ENCODE measurements around the gene OBP2B.
"Not testable (repeated sequence)": the region's sequence is repeated elsewhere in the genome, so short reads cannot be mapped to it uniquely, and the experiment has no call there.

OBP2B gene

DNA sequence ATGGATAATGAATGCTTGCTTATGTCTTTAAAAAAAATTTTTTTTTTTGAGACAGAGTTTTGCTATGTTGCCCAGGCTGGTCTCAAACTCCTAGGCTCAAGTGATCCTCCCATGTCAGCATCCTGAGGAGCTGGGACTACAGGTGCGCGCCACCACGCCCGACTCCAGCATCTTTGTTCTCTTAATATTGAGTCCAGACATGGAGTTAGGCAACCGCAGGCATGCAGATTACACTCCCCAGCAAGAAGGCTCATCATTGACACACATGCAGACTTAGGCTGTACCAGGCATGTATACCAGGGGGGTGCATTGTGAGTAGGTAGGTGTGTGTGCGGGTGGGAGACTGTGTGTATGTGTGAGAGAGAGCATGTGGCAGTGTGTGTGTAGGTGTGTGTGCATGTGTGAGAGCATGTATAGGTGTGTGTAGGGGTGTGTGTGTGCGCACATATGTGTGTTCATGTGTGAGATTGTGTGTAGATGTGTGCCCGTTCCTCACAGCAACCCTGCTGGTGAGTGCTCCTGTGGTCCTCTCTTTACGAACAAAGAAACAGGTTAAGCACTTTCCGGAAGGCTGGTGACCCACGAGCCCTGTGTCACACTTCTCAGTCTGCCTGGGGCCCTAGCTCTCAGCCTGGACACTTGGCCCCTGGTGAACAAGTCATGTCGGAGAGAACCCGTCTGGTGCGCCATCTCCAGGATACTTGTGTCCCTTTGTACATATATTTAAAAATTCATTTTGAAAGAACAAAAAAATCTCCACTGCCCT, 6.2 kb downstream of the OBP2B start:
- DNase-seq (ENCODE audit: low read depth in 3 of 3) = no peak

DNA sequence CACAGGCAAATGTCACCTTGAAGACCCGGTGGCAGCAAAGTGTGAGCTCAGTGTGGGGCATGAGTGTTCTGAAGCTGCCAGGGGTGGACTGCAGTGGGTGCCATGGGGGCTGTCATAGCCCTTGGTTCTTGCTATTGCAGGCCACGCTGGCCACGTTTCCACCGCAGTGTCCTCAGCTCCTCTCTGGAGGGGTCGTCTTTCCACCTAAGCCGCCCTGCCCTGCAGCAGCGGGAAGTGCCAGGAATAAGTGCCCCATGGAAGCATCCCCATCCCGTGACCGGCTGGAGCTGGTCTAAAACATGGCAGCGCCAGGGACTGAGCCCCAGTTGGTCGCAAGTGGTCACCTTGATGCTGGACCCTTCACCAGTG, 6.9 kb downstream of the OBP2B start:
- DNase-seq (ENCODE audit: low read depth in 3 of 3) = no peak

DNA sequence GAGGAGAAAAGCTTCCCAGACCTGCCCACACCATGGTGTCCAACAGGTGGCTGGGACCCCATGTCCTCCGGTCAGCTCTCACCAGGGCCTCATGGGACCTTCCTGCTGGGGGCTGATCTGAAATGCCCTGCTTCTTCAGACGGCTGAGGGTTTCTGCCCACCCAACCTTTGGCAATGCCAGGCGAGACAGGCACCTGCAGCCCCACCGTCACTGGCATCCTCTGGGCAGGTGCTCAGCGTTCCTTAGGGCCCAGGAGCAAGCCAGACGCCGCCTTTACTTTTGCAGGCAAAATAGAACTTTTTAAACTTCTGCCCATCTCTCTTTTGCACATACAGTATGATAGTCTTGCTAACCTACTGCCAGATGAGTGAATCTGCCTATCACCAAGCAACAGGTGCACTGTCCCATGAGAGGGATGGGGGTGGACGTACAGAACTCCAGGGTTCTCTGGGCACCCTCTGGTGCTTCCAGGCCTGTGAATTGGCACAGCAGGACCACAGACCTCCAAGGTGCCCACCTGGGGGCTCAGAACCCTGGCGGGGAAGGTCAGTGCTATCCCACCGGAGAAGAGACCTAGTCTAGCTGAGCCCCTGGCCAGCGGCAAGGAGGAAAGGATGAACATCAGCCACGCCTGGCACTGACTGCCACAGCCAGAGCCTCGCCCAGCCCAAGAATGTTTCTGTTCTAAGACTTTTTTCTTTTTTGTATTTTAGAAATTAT, 7.5 kb downstream of the OBP2B start:
- DNase-seq (ENCODE audit: low read depth in 3 of 3) = no peak

DNA sequence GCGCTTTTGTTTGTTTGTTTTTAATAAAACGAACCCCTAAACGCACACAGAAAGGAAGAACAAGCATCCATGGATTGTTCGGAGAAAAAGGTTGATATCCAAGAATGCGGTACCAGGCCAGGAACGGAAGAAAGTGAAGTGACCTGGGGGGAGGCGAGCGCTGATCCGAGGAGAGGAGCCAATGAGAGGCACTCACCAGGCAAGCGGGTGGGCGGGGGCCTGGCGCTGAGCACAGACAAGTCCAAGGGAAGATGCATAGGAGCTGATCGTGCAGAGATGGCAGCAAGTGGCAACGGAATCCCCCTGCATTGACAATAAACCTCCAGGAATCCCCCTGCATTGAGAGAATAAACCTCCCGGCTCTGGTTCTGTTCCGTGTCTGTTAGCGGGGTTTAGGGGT, 8.4 kb downstream of the OBP2B start:
- no peak for DNase-seq (ENCODE audit: low read depth in 3 of 3)

DNA sequence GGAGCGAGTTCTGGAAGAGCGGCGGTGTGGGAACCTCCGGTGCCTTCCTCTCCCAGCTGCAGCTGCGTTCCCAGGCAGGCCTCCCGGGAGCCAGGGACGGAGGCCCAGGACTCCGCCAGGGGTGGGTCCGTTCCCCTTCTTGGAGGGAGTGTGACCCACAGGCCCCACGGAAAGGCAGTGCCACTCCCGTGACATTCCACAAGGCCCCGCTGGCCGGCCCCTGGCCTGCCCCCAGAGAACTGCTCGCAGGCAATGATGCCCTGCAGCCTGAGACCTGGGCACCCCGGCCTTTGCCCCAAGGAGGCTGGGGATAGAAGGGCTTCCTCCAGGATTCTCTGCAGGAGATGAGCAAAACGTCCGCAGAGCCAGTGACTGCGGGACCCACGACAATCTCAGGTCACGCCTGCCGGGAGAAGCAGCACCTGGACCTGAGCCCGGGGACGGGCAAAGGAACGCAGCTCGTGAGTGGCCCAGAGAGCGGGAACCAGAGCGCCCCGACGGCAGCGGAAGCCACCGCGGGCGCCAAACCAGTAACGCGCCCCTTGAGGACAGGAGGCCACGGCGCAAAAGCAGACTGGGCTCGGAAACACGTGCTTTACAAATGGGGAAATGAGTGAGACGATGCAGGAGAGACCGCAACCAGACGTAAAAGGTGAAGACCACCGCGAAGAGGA, 9.3 kb downstream of the OBP2B start:
- no peak for DNase-seq (ENCODE audit: low read depth in 3 of 3)

DNA sequence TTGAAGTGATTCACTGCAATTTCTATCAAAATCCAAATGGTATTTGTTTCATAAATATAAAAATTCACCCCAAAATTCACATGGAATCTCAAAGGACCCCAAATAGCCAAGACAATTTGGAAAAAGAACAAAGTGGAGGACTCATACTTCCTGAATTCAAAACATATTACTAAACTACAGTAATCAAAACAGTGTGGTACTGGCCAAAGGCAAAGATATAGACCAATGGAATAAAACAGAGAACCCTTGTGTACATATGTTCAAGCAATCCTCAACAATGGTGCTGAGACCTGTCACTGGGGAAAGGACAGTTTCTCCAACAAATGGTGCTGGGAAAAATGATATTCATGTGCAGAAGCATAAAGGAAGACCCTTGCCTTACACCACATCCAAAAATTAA, 14.0 kb downstream of the OBP2B start:
- no peak for DNase-seq (ENCODE audit: low read depth in 3 of 3)

DNA sequence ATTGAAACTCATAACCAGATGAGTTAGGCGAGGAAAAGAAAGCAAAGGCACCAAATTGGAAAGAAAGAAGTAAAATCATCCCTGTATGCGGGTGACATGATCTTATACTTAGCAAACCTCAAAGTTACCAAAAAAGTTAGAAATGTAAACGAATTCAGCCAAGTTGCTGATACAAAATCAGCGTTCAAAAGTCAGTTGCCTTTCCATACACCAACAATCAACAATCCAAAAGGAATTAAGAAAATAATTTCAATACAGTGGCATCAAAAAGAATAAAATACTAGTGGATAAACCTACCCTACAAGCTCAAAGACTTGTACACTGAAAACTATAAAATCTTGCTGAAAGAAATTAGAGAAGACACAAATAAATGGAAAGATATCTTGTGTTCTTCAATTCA, 14.5 kb downstream of the OBP2B start:
- DNase-seq (ENCODE audit: low read depth in 3 of 3) = no peak

DNA sequence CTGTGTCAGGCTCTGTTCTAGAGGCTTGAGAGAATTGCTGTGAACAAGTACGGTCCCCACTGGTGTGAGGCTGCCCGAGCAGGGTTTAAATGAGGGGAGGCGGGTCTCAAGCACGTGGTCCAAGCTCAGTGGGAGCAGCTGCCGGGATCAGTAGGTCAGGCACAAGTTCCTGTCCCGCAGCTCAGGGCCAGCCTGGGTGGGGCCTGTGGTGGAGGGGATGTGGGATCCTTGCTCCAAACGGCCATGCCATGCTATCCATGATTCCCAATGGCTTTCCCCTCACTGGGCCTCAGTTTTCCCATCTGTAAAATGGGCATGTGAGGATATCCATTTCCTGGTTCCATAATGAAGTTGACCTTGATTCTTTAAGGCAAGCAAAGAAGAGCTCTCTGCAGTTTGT, 17.1 kb downstream of the OBP2B start:
- DNase-seq (ENCODE audit: low read depth in 3 of 3) = no peak

DNA sequence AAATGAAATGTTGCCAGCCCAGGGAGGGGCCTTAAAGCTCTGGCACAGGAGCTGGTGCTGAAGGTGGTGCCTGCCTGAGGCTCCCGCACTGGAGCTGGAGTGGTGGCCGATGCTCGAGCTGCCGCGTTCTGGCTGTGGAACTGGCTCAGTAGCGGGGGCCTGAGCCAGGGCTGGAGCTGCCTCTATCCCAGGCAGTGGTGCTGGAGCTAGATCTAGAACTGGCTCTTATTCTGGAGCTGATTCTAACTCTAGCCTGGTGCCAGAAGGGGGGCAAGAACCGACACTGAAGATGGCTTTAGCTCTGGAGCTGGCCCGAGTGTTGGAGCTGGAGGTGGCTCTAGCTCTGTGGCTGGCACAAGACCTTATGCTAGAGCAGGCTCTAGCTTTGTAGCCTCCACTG, 19.2 kb downstream of the OBP2B start:
- DNase-seq (ENCODE audit: low read depth in 3 of 3) = no peak

DNA sequence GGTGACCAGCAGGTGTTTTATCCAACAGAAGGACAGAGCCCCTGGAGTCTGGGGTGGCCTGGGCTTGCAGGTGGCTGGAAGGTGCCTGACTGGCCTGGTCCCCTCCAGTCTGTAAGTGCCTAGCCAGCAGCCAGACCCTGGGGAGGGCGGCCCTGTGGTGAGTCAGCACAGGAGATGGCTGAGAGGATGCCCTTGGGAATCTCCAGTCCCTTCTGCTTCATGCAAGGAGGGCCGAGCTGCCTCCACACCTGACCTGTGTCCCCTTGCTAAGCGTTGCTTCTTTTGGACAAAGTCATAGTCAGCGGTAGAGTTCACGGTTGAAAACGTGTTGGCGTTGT, 20.2 kb downstream of the OBP2B start:
- DNase-seq (ENCODE audit: low read depth in 3 of 3) = no peak

DNA sequence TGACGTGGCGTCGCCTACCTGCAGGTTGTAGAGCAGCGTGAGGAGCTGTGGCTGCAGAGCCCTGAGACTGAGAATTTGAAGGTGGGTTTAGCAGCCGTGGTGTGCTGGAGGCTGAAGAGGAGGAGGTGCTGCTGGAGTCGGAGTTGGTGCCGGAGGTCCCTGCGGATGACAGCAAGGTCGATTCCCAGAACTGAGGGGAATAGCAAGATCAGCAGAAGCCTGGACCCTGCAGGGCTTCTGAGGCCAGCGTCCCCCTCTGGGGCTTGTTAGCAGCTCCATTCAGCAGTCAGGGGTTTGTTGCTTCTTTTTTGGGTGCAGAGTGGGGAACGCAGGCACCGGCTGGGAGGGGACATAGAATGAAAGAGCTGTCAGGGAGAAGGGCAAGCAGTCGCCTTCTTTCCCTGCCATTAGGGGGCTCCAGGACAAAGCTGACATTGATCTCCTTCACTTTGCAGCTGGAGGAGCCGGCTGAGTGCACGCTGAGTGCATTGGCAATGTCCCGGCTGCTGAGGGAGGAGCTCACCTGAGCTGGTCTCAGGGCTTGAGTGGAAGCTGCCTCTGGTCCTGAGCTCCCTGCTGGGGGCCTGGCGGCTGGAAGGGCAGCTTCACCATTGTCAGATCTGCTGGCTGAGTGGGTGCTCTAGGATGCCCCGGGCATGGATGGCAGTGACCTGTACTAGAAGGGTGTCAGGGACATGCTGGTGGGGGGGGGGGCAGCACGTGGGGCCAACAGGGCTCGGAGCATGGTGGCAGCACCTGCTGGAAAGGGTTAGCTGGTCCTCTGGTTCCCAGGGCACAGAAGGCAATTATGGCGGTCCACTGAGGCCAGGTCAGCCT, 20.8 kb downstream of the OBP2B start:
- DNase-seq (ENCODE audit: low read depth in 3 of 3) = no peak

DNA sequence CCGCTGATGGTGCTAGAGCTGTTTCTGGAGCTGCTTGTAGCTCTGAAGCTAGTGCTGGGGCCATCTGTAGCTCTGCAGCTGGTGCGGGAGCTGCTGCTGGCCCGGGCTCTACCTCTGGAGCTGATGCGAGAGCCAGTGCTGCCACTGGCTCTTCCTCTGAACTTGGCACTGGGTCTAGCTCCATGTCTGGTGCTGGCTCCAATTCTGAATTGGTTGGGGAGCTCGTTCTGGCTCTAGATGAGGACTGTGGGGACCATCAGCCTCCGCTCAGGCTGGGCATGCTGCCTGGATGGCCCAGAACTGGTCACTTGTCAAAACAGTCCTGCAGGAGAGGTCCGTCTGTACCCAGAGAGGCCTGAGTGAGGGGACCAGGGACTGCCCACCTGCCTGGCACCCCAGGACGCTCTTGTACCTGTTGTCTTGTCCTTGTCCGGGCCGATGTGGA, 21.5 kb downstream of the OBP2B start:
- no peak for DNase-seq (ENCODE audit: low read depth in 3 of 3)

DNA sequence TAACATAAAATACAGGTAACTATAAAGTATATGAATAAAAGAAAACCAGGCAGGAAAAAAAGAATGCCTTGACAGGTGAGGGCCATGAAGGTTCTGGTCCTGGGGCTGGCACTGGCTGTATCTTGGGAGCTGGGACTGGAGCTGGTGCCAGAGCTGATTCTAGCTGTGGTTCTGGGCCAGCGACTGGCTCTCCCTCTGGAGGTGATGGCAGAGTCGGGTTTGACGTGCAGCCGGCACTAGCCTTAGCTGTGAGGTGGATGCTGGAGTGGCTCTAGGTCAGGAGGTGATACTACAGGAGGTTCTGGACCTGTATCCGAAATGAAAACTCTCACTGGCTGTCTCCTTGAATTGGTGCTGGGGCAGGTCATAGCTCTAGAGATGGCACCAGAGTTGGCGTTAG, 22.3 kb downstream of the OBP2B start:
- DNase-seq (ENCODE audit: low read depth in 3 of 3) = no peak

DNA sequence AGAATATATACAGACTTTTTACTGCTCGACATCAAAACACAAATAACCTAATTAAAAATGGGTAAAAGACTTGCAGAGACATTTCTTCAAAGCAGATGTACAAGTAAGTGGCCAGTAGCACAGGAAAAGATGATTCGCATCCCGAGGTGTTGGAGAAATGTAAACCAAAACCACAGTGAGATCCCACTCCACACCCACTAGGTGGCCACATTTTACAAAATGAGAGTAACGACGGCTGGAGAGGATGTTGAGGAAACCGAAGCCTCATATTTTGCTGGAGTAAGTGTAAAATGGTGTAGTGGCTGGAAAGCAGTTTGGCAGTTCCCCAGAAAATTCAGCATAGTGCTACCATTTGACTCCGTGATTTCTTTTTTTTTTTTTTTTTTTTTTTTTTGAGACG, 24.1 kb downstream of the OBP2B start:
- no peak for DNase-seq (ENCODE audit: low read depth in 3 of 3)

DNA sequence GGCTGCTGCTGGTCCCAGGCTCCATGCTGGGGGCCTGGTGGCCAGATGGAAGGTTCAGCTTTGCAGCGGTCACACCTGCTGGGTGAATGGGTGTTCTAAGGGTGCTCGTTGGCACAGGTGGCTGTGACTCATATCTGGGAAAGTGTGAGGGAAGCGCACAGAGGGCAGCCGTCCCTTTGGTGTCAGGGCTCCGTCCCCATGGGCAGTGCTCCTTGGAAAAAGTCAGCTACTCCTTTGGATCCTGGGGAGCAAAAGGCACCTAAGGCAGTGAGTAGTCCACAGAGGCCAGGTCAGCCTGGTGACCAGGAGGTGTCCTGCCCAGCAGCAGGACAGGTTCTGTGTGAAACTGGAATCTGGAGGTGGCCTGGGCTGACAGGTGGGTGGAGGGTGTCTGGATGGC, 26.9 kb downstream of the OBP2B start:
- no peak for DNase-seq (ENCODE audit: low read depth in 3 of 3)

DNA sequence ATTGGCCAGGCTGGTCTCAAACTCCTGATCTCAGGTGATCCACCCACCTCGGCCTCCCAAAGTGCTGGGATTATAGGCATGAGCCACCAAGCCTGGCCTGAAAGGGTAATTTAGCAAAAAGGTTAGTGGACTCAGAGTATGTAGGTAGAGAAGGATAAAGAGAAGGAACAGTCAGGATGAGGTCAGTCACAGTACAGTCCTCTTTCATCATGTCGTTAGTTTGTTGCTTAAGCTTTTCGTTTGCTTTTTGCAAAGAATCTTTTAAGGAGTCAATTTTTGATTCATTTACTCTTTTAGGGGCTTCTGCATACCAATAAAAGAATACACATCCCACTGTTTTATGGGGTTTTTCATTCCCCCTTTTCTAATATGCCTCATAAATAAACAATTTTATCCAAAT, 27.5 kb downstream of the OBP2B start:
- DNase-seq (ENCODE audit: low read depth in 3 of 3) = no peak

DNA sequence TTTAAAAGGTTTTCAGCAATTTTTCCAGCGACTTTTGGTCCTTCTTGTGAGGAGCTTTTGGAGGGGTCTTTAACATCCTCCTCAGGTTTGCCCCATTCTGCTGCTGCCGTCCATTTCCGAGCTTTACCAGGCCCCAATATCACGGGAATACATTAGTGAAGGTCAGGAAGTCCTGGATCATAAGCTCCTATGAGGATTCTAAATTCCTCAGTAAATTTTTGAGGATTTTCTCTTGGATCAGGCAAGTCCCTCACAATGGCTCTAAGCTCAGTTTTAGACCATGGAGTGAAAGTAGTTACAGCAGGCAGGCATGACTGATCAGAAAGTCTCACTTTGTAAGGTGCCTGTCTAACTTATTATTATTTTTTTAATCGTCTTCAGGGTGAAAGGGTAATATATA, 28.1 kb downstream of the OBP2B start:
- DNase-seq (ENCODE audit: low read depth in 3 of 3) = no peak

DNA sequence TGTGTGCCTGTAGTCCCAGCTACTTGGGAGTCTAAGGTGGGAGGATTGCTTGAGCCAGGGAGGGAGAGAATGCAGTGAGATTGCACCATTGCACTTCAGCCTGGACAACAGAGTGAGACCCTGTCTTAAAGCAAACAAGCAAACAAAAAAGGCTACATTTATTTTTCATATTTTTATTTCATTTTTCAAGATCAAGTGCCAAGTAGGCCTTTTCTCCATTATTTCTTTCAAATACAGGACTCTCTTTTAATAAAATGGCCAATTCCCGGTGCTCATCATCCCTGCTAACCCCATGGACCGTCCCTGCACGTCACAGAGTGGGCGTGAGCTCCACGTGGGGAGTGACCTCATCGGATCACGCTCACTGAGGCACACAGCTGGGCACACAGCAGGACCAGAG, 36.0 kb downstream of the OBP2B start:
- DNase-seq (ENCODE audit: low read depth in 3 of 3) = no peak

DNA sequence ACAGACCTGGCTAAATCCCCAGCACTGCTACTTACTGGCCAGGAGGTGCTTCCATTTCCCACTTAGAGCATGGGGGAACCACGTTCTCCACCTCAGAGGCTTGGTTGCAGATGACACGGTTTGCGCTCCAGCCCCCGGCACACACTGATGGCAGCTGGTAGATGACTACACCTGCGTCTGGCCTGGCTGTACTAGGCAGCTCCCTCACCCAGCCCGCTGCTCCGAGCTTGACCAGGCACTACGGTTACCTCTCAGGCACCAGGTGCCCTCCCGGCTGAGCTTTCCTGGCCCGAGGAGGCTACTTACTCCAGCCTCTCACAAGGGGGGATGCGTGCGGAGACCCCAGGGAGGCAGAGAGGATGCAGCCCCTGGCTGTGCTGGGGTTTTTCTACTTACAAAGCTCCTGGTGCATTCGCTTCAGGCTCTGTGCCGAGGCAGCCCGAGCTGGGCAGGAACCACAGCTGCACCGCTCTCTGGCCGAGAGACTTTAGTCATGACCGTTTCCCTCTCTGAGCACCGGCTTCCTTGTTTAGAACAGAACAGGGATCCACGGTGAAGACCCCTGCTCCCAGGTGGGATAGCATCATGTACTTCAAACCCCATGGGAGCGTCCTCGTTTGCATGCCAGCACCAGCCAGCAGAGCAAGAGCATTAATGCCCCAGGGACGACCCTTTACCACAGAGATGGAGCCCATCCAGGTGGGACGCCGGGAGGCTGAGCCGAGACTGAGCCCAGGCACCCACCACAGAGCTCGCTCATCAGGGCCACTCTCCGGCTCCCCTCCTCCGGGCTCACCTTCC, 37.7 kb downstream of the OBP2B start:
- DNase-seq (ENCODE audit: low read depth in 3 of 3) = no peak

DNA sequence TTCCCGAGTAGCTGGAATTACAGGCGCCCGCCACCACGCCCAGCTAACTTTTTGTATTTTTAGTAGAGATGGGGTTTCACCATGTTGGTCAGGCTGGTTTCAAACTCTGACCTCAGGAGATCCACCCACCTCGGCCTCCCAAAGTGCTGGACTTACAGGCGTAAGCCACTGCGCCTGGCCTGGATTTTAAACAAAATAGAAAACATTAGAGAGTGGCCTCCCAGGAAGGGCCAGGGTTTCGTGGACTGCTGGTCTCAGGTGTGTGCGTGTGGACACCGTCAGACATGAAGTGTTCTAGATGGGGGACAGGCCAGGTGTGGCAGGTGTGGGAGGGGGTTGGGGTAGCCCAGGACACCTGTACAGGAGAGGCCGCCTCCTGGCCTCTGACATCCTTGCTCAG, 38.3 kb downstream of the OBP2B start:
- DNase-seq (ENCODE audit: low read depth in 3 of 3) = no peak

DNA sequence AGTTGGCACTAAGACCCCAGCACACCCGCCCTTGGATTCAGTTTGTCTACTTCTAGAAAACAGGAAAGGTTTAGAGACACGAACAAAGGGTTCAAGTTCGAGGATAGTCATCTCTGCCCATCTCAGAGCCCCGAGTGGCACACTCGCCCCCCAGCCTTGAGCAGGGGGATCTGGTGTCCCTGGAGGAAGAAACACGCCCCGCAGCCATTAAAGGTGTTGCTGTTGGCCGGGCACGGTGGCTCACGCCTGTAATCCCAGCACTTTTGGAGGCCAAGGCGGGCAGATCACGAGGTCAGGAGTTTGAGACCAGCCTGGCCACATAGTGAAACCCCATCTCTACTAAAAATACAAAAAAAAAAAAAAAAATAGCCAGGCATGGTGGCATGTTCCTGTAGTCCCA, 39.4 kb downstream of the OBP2B start:
- DNase-seq (ENCODE audit: low read depth in 3 of 3) = not testable (repeated sequence)
